DMS53 treated with DMSO at 0.1 percent for 48 hours (cell line): Measurements from ENCODE around the gene FLRT3.

Source experiments
- DNase-seq: peaks from one replicate; lab custom pipeline; 2025; ENCODE audit not compliant: unreplicated experiment; lab: John Stamatoyannopoulos, UW

Gene FLRT3

GRCh38 chr20:14331646-14332045, 5.8 kb downstream of the FLRT3 start:
- no peak for DNase-seq

- DNase-seq, result no peak
Observed at GRCh38 chr20:14319704-14320103, 17.7 kb downstream of the FLRT3 start.

- no peak for DNase-seq
Observed at GRCh38 chr20:14313341-14314020, 23.9 kb downstream of the FLRT3 start.

- DNase-seq, result no peak
Observed at GRCh38 chr20:14312001-14312400, 25.4 kb downstream of the FLRT3 start.

- DNase-seq, result no peak
Observed at GRCh38 chr20:14310977-14311627, 26.3 kb downstream of the FLRT3 start.

GRCh38 chr20:14307956-14308355, 29.5 kb downstream of the FLRT3 start:
- no peak for DNase-seq

- no peak for DNase-seq
Observed at GRCh38 chr20:14304472-14304871, 32.9 kb downstream of the FLRT3 start.

- DNase-seq, result no peak
Observed at GRCh38 chr20:14303651-14304050, 33.8 kb downstream of the FLRT3 start.

- DNase-seq, result no peak
Observed at GRCh38 chr20:14303106-14303505, 34.3 kb downstream of the FLRT3 start.

GRCh38 chr20:14299831-14300230, 37.6 kb downstream of the FLRT3 start:
- DNase-seq, result no peak

- DNase-seq, result no peak
Observed at GRCh38 chr20:14295770-14296309, 41.6 kb downstream of the FLRT3 start.

- DNase-seq, result no peak
Observed at GRCh38 chr20:14295238-14295637, 42.2 kb downstream of the FLRT3 start.

GRCh38 chr20:14291502-14291901, 45.9 kb downstream of the FLRT3 start:
- DNase-seq, result no peak

GRCh38 chr20:14288341-14289330, 48.8 kb downstream of the FLRT3 start:
- DNase-seq, result no peak

GRCh38 chr20:14284443-14284842, 53.0 kb downstream of the FLRT3 start:
- DNase-seq, result no peak

- DNase-seq, result no peak
Observed at GRCh38 chr20:14282140-14282539, 55.3 kb downstream of the FLRT3 start.
